Adrenal gland (tissue), 12 donors: ENCODE measurements around the gene XRN1. TPM values are rescaled to one million over a fixed set of nuclear protein-coding genes. Genes with fewer than 3 reads are reported as not detected.
"Not testable (repeated sequence)": the region's sequence is repeated elsewhere in the genome, so short reads cannot be mapped to it uniquely, and the experiment has no call there.

Experiments
- DNase-seq, 7 donors: peaks; one replicate each; pipeline ENCODE4 v3.0.0-alpha.2; 2019 to 2020
- H3K27ac ChIP-seq, 5 donors: fragments of 200-600 bp; sonication (generic) in 4 of 5; 1 replicate in 3 of 5; 2 replicates in 2 of 5; pipeline versions ENCODE4 v1.5.1 to v1.8.0; 2016 to 2020; ENCODE audit warnings: mild to moderate bottlenecking in 1 of 5
- H3K27me3 ChIP-seq: fragments of 200-600 bp; 2 replicates; pipeline ENCODE4 v1.8.0; 2021
- H3K36me3 ChIP-seq, 2 donors: fragments of 200-600 bp; replicated peaks in 1 of 2; 1 replicate in 1 of 2; 2 replicates in 1 of 2; pipeline versions ENCODE4 v1.5.1 to v1.8.0; 2018 to 2022
- H3K4me1 ChIP-seq, 2 donors: fragments of 200-600 bp; replicated peaks in 1 of 2; 1 replicate in 1 of 2; 2 replicates in 1 of 2; pipeline versions ENCODE4 v1.5.1 to v1.8.0; 2018 to 2021
- H3K4me3 ChIP-seq, 4 donors: fragments of 200-600 bp; sonication (generic) in 3 of 4; one replicate each; pipeline ENCODE4 v1.5.1; 2016 to 2018
- H3K9me3 ChIP-seq, 3 donors: fragments of 200-600 bp; sonication (generic) in 1 of 3; replicated peaks in 1 of 3; 1 replicate in 2 of 3; 2 replicates in 1 of 3; pipeline versions ENCODE4 v1.5.1 to v1.8.0; 2016 to 2021
- POLR2A ChIP-seq, 2 donors: fragments of 450-650 bp; IDR thresholded peaks; one replicate each; pipeline ENCODE4 v1.6.1; 2017; ENCODE audit warnings: antibody characterized with exemption in 2 of 2, mild to moderate bottlenecking in 2 of 2, moderate library complexity in 1 of 2
- WGBS, 4 donors: extraction: QIAGEN DNeasy Blood & Tissue Kit in 2 of 4; methylation state at CpG; one replicate each; pipeline versions ENCODE4 v1.1.5 to v1.1.7; 2013 to 2017; 5-methylcytosine and 5-hydroxymethylcytosine counted together
- intact Hi-C, 2 donors: fragments of 100-400 bp; cut with DNase I; formaldehyde crosslinking; loops; one replicate each; pipeline versions ENCODE4 v1.14.1 to v1.15.0; 2022 to 2023
- polyA plus RNA-seq, 3 donors: library from polyadenylated mRNA; stranded (reverse); fragments of 200-250 nt in 2 of 3; fragments of 350-450 nt in 1 of 3; fragmentation: Illumina TruSeq in 1 of 3; extraction: RNeasy Lipid Tissue Mini Kit (QIAGEN cat#74804) in 1 of 3; gene quantifications; one replicate each; pipeline ENCODE4 v1.2.3, GENCODE V29; 2013 to 2014
- total RNA-seq, 9 donors: library from RNA; depleted of rRNA in 4 of 9; stranded (reverse); fragments of >200 nt in 4 of 9; fragments of 120-200 nt in 1 of 9; fragmentation: NEBNext Ultra II Directional in 1 of 9; extraction: Animal tissue kit (Norgen Biotek cat#: 25700) in 1 of 9; gene quantifications; one replicate each; pipeline versions ENCODE4 v1.1.0 to v1.2.4, GENCODE V29; 2013 to 2023
- TF ChIP-seq, protein P1 (sequence below), 6 experiments: fragments of 450-650 bp in 4 of 6; fragments of 200-600 bp in 2 of 6; sonication (generic) in 1 of 6; IDR thresholded peaks; 1 replicate in 5 of 6; 2 replicates in 1 of 6; pipeline versions ENCODE4 v1.5.1 to v1.8.0; 2016 to 2021; ENCODE audit warnings: antibody characterized with exemption in 6 of 6, mild to moderate bottlenecking in 2 of 6, moderate library complexity in 1 of 6
- donor health status: healthy with polysubstance abuse.
- donor health status: Bipolar disorder and iron deficiency.
- donor health status: DM: yes; HTN: yes; CAD: no.
- donor health status: DM: no; HTN: no; CAD: no.
- donor health status: DM: no; HTN: no; CAD: no.
- donor health status: DM: yes; HTN: yes; CAD: no.

Gene XRN1
- total and polyA plus RNA-seq, 12 donors: 6.3 to 73.6 (median 31.0) TPM

DNA sequence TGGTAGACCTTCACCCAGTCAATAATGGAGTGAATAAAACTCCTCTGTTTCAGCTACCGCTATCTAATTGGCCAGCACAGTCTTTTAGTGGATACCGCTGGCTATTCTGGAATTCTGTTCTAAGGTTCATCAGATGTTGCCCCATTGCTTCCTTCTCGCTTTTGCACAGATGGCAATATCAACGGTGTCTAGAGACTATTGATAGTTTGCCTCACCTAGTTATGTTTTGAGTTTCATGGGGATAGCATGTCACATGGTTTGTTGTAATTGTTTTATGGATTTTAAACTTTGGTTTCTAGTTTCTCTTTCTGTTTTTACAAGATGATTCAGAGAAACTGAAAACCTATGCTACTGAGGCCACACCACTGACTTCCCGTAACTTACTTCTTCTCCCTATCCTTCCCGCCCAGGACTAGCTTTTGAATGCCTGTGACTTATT, 2.0 kb downstream of the XRN1 start:
- intact Hi-C loops: no loop called here
- Histone ChIP-seq H3K9me3 (no peaks in the 10 kb centered on the region), H3K4me1 (peaks cover 5 to 31% of the 10 kb centered on the region in 2 donors), H3K4me3 (peak overlapping the region in 1 of 4 donors; percentile 97), H3K27me3 (no peaks in the 10 kb centered on the region), H3K27ac (no peak overlapping the region), H3K36me3 (peaks cover 0 to 10% of the 10 kb centered on the region in 2 donors)
- 63 to 76% (median 67%) methylated on average over 6 of the region's 6 CpGs for WGBS, 4 donors
- TF ChIP-seq, protein P1, sequence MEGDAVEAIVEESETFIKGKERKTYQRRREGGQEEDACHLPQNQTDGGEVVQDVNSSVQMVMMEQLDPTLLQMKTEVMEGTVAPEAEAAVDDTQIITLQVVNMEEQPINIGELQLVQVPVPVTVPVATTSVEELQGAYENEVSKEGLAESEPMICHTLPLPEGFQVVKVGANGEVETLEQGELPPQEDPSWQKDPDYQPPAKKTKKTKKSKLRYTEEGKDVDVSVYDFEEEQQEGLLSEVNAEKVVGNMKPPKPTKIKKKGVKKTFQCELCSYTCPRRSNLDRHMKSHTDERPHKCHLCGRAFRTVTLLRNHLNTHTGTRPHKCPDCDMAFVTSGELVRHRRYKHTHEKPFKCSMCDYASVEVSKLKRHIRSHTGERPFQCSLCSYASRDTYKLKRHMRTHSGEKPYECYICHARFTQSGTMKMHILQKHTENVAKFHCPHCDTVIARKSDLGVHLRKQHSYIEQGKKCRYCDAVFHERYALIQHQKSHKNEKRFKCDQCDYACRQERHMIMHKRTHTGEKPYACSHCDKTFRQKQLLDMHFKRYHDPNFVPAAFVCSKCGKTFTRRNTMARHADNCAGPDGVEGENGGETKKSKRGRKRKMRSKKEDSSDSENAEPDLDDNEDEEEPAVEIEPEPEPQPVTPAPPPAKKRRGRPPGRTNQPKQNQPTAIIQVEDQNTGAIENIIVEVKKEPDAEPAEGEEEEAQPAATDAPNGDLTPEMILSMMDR (IDR thresholded peaks at IDR 0.05): no peak
- no peak for TF ChIP-seq POLR2A (IDR thresholded peaks at IDR 0.05)
- DNase-seq: no peak

DNA sequence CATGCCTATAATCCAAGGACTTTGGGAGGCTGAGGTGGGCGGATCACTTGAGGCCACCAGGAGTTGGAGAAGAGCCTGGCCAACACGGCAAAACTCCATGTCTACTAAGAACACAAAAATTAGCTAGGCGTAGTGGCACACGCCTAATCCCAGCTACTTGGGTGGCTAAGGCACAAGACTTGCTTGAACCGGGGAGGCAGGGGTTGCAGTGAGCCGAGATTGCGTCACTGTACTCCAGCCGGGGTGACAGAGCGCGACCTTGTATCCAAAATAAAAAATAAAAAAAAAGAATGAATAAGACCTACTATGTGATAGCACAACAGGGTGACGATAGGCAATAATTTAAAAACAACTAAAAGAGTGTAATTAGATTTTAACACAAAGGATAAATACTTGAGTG, 3.5 kb downstream of the XRN1 start:
- intact Hi-C loops: no loop called here
- no peaks in the 10 kb centered on the region for H3K27me3 ChIP-seq
- H3K27ac ChIP-seq: no peak overlapping the region
- WGBS, 4 donors: 87 to 90% (median 89%) methylated on average over 11 of the region's 11 CpGs
- no peaks in the 10 kb centered on the region for H3K9me3 ChIP-seq
- H3K4me3 ChIP-seq: no peak overlapping the region
- TF ChIP-seq POLR2A (IDR thresholded peaks at IDR 0.05): no peak
- TF ChIP-seq, protein P1 (IDR thresholded peaks at IDR 0.05): no peak
- DNase-seq: no peak
- no peaks in the 10 kb centered on the region for H3K36me3 ChIP-seq
- peaks cover 5 to 31% of the 10 kb centered on the region in 2 donors for H3K4me1 ChIP-seq

GRCh38 chr3:142443060-142443459, 4.8 kb downstream of the XRN1 start:
- 91 to 97% (median 96%) methylated on average over 10 to 12 of the region's 12 CpGs for WGBS, 4 donors
- H3K27me3 ChIP-seq, intact Hi-C loops, H3K27ac ChIP-seq, H3K4me3 ChIP-seq, H3K9me3 ChIP-seq, H3K36me3 ChIP-seq, DNase-seq: not testable (repeated sequence)
- peaks cover 5 to 26% of the 10 kb centered on the region in 2 donors for H3K4me1 ChIP-seq

DNA sequence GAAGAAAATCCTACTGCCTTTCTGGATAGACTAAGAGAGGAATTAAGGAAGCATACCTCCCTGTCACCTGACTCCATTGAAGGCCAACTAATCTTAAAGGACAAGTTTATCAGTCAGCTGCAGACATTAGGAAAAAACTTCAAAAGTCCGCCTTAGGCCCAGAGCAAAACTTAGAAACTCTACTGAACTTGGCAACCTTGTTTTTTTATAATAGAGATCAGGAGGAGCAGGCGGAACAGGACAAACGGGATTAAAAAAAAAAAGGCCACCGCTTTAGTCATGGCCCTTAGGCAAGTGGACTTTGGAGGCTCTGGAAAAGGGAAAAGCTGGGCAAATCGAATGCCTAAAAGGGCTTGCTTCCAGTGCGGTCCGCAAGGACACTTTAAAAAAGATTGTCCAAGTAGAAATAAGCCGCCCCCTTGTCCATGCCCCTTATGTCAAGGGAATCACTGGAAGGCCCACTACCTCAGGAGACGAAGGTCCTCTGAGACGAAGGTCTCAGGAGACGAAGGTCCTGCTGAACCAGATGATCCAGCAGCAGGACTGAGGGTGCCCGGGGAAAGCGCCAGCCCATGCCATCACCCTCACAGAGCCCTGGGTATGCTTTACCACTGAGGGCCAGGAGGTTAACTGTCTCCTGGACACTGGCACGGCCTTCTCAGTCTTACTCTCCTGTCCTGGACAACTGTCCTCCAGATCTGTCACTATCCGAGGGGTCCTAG, 8.2 kb downstream of the XRN1 start:
- 90 to 92% (median 90%) methylated on average over 12 to 15 of the region's 15 CpGs for WGBS, 4 donors
- H3K36me3 ChIP-seq, intact Hi-C loops, H3K27ac ChIP-seq, H3K9me3 ChIP-seq, H3K4me3 ChIP-seq, H3K27me3 ChIP-seq, DNase-seq: not testable (repeated sequence)
- H3K4me1 ChIP-seq: peaks cover 5 to 12% of the 10 kb centered on the region in 2 donors

DNA sequence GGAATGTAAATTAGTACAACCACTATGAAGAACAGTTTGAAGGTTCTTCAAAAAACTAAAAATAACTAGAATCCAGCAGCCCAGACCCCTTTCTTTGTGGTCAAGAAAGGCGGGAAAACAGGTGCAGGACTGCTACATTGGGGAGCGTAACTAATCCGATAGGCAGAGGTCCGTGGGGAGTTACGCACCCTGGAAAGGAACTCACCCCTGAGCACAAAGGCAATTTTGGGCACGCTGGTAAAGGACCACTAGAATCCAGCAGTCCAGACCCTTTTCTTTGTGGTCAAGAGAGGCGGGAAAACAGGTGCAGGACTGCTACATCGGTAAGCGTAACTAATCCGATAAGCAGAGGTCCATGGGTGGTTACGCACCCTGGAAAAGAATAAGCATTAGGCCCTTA, 9.7 kb downstream of the XRN1 start:
- H3K9me3 ChIP-seq, H3K27me3 ChIP-seq, H3K27ac ChIP-seq, intact Hi-C loops, H3K4me3 ChIP-seq, H3K4me1 ChIP-seq, H3K36me3 ChIP-seq, DNase-seq: not testable (repeated sequence)
- 97 to 99% (median 97%) methylated on average over 11 of the region's 11 CpGs for WGBS, 4 donors
